ENCODE results near the gene VSNL1.

Gene VSNL1

GRCh38 chr2:17661460-17661859 is 121.0 kb downstream of the VSNL1 start:
- TF ChIP-seq CTCF (IDR thresholded peaks at IDR 0.05; ENCODE audit: low read depth, low read length), result no peak
- H3K9me3 ChIP-seq (ENCODE audit: severe bottlenecking), result no peaks in the 10 kb centered on the region
- DNase-seq, result no peak
- H3K27ac ChIP-seq, result no peak overlapping the region
- no peak overlapping the region for H3K4me3 ChIP-seq (ENCODE audit: low read depth, low read length)
- H3K27me3 ChIP-seq (ENCODE audit: insufficient read depth, low read depth, severe bottlenecking), result no peaks in the 10 kb centered on the region
- H3K36me3 ChIP-seq, result peaks cover 50% of the 10 kb centered on the region

DNA sequence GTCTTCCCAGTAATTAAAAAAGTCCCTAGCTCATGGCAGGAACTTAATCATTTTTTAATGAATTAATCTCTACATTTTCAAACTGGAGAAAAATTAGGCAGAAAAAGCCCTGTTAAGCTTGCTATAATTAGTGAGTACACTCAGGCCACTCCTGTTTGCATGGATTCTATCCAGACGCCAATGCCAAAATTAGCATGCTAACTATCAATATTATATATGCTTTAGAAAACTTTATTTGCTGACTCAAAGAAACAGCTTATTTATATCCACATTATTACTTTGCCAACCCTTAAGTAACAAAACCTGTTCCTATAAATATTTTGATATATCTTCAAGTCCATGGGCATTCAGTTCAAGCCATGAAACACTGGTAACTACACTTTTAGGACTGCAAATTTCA is 122.2 kb downstream of the VSNL1 start:
- Histone ChIP-seq H3K36me3 (peaks cover 55% of the 10 kb centered on the region), H3K9me3 (ENCODE audit: severe bottlenecking) (no peaks in the 10 kb centered on the region), H3K4me3 (ENCODE audit: low read depth, low read length) (no peak overlapping the region), H3K27me3 (ENCODE audit: insufficient read depth, low read depth, severe bottlenecking) (no peaks in the 10 kb centered on the region), H3K27ac (no peak overlapping the region)
- DNase-seq, result no peak
- no peak for TF ChIP-seq CTCF (IDR thresholded peaks at IDR 0.05; ENCODE audit: low read depth, low read length)

- Histone ChIP-seq H3K27ac (no peak overlapping the region), H3K27me3 (ENCODE audit: insufficient read depth, low read depth, severe bottlenecking) (no peaks in the 10 kb centered on the region), H3K36me3 (peaks cover 73% of the 10 kb centered on the region), H3K9me3 (ENCODE audit: severe bottlenecking) (no peaks in the 10 kb centered on the region), H3K4me3 (ENCODE audit: low read depth, low read length) (no peak overlapping the region)
- no peak for TF ChIP-seq CTCF (IDR thresholded peaks at IDR 0.05; ENCODE audit: low read depth, low read length)
- DNase-seq, result no peak
These were observed 124.0 kb downstream of the VSNL1 start for GRCh38 chr2:17664534-17664933.

GRCh38 chr2:17667898-17668297 is 127.4 kb downstream of the VSNL1 start:
- no peak for TF ChIP-seq CTCF (IDR thresholded peaks at IDR 0.05; ENCODE audit: low read depth, low read length)
- H3K27me3 ChIP-seq (ENCODE audit: insufficient read depth, low read depth, severe bottlenecking), result no peaks in the 10 kb centered on the region
- DNase-seq, result no peak
- no peaks in the 10 kb centered on the region for H3K9me3 ChIP-seq (ENCODE audit: severe bottlenecking)
- no peak overlapping the region for H3K4me3 ChIP-seq (ENCODE audit: low read depth, low read length)
- peaks cover 61% of the 10 kb centered on the region for H3K36me3 ChIP-seq
- H3K27ac ChIP-seq, result no peak overlapping the region

DNA sequence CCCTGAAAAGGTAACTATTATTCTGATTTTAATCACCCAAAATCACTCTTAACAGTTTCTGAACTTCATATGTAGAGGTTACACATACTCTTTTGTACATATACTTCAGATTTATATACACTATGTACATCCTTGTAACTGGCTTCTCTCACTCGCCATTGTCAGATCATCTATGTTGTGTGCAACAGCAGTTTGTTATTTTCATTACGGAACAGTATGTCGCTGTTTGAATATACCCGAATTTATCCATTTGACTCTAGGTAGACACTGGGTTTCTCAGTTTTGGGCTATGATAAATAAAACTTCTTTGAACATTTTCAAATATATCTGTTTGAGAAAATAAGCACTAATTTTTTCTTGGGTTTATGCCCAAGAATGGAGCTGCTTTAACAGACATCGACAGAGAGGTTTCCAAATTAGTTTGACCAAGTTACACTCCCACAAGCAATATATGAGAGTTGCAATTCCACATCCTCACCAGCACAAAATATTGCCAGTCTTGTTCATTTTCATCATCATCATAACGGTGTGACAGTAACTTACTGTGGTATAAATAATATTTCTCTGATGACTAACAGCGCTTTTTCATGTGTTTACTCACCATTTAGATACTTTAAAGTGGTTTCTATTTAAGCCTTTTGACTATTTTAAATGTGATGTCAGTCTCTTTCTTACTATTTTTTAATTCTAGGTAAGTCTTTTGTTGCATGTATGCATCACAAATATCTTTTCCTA is 132.3 kb downstream of the VSNL1 start:
- Histone ChIP-seq H3K27me3 (ENCODE audit: insufficient read depth, low read depth, severe bottlenecking) (no peaks in the 10 kb centered on the region), H3K27ac (no peak overlapping the region), H3K9me3 (ENCODE audit: severe bottlenecking) (no peaks in the 10 kb centered on the region), H3K4me3 (ENCODE audit: low read depth, low read length) (no peak overlapping the region), H3K36me3 (peaks cover 47% of the 10 kb centered on the region)
- DNase-seq, result no peak
- no peak for TF ChIP-seq CTCF (IDR thresholded peaks at IDR 0.05; ENCODE audit: low read depth, low read length)

DNA sequence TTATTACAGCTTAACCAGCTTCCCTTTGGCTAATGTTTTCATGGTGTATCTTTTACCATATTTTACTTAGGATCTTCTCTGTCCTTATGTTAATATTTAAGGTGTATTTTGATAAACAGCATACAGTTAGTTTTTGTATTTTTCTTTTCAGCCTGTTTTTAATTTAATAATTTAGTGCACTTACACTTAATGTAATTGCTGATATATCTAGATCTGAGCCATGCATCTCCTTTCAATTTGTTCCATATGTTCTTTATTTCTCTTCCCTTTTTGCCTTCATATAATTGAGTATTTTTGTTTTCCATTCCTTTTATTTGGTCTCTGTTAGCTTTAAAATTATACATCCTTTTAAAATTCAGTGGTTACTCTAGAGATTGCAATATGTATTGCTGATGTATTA is 134.3 kb downstream of the VSNL1 start:
- Histone ChIP-seq H3K4me3 (ENCODE audit: low read depth, low read length) (no peak overlapping the region), H3K27ac (no peak overlapping the region), H3K36me3 (peaks cover 43% of the 10 kb centered on the region), H3K27me3 (ENCODE audit: insufficient read depth, low read depth, severe bottlenecking) (no peaks in the 10 kb centered on the region), H3K9me3 (ENCODE audit: severe bottlenecking) (no peaks in the 10 kb centered on the region)
- TF ChIP-seq CTCF (IDR thresholded peaks at IDR 0.05; ENCODE audit: low read depth, low read length), result no peak
- DNase-seq, result no peak
